ENCODE results near the gene SLC16A5. TPM values are rescaled to one million over a fixed set of nuclear protein-coding genes. Genes with fewer than 3 reads are reported as not detected.
A peak's percentile ranks its signal among the peaks of the same experiment; 100 is the strongest.
"Not testable (repeated sequence)": the region's sequence is repeated elsewhere in the genome, so short reads cannot be mapped to it uniquely, and the experiment has no call there.

SLC16A5 gene
- total and polyA plus RNA-seq, 3 experiments from 2014 or later, result 0.82 to 1.9 (median 1.3) TPM

GRCh38 chr17:75065562-75066151 lies 22.1 kb upstream of the SLC16A5 start:
- H3K27me3 Mint-ChIP-seq, result no peaks in the 10 kb centered on the region
- Histone ChIP-seq H3K4me3 (ENCODE audit: low read length) (no peak overlapping the region), H3K27me3 (ENCODE audit: insufficient read depth, low read length, poor library complexity, severe bottlenecking) (no peaks in the 10 kb centered on the region), H3K9me3 (ENCODE audit: low read length) (no peaks in the 10 kb centered on the region), H3K4me1 (ENCODE audit: insufficient read depth, low read length) (peaks cover 9% of the 10 kb centered on the region), H3K36me3 (ENCODE audit: insufficient read depth, low read length) (peaks cover 28% of the 10 kb centered on the region), H3K27ac (ENCODE audit: low read depth, low read length) (no peak overlapping the region)
- peaks cover 0 to 44% (median 12%) of the 10 kb centered on the region in 3 donors for H3K36me3 Mint-ChIP-seq
- no peak overlapping the region for H3K4me3 Mint-ChIP-seq
- CTCF ChIA-PET, result no interaction called here
- DNase-seq, result no peak
- POLR2A ChIA-PET, result no interaction called here
- H3K9me3 Mint-ChIP-seq, result no peaks in the 10 kb centered on the region
- H3K4me1 Mint-ChIP-seq, result peaks cover 12 to 16% (median 12%) of the 10 kb centered on the region in 3 donors
- H3K27ac Mint-ChIP-seq, result peak overlapping the region in 2 of 8 donors; percentile 54 to 58

- Mint-ChIP-seq H3K4me3 (peak overlapping the region in 2 of 7 donors; percentile 19 to 33), H3K27ac (peak overlapping the region in 4 of 8 donors; percentile 52 to 75 (median 60)), H3K27me3 (no peaks in the 10 kb centered on the region), H3K4me1 (peaks cover 12 to 16% (median 12%) of the 10 kb centered on the region in 3 donors), H3K36me3 (peaks cover 0 to 22% (median 9%) of the 10 kb centered on the region in 3 donors), H3K9me3 (no peaks in the 10 kb centered on the region)
- DNase-seq, result peak in 1 of 5 donors; percentile 28
- no peaks in the 10 kb centered on the region for H3K27me3 ChIP-seq (ENCODE audit: insufficient read depth, low read length, poor library complexity, severe bottlenecking)
- H3K27ac ChIP-seq (ENCODE audit: low read depth, low read length), result no peak overlapping the region
- H3K4me3 ChIP-seq (ENCODE audit: low read length), result peak overlapping the region; percentile 34
- no peaks in the 10 kb centered on the region for H3K9me3 ChIP-seq (ENCODE audit: low read length)
- CTCF ChIA-PET, result interaction anchor here (0.9 to 2.1 kb wide), 4 partner anchors 8 to 55 kb away, joined by 3 to 8 read pairs (median 4); partner anchors contain the start of genes MRPL58 and SLC16A5
- peaks cover 22% of the 10 kb centered on the region for H3K36me3 ChIP-seq (ENCODE audit: insufficient read depth, low read length)
- peaks cover 9% of the 10 kb centered on the region for H3K4me1 ChIP-seq (ENCODE audit: insufficient read depth, low read length)
- POLR2A ChIA-PET, result no interaction called here
These were observed 19.9 kb upstream of the SLC16A5 start for GRCh38 chr17:75067856-75068255.

- Histone ChIP-seq H3K36me3 (ENCODE audit: insufficient read depth, low read length) (peaks cover 13% of the 10 kb centered on the region), H3K9me3 (ENCODE audit: low read length) (no peaks in the 10 kb centered on the region), H3K27ac (ENCODE audit: low read depth, low read length) (no peak overlapping the region), H3K4me1 (ENCODE audit: insufficient read depth, low read length) (peaks cover 9% of the 10 kb centered on the region), H3K27me3 (ENCODE audit: insufficient read depth, low read length, poor library complexity, severe bottlenecking) (no peaks in the 10 kb centered on the region), H3K4me3 (ENCODE audit: low read length) (no peak overlapping the region)
- H3K4me3 Mint-ChIP-seq, result peak overlapping the region in 1 of 7 donors; percentile 37
- ChIA-PET POLR2A (no interaction called here), CTCF (interaction anchor here (1.2 to 2.1 kb wide), 3 partner anchors 9 to 46 kb away, joined by 3 to 8 read pairs (median 7); partner anchors contain the start of gene SLC16A5)
- H3K36me3 Mint-ChIP-seq, result peaks cover 0 to 13% (median 9%) of the 10 kb centered on the region in 3 donors
- no peak for DNase-seq
- H3K27ac Mint-ChIP-seq, result peak overlapping the region in 3 of 8 donors; percentile 8 to 70 (median 45)
- H3K27me3 Mint-ChIP-seq, result no peaks in the 10 kb centered on the region
- H3K9me3 Mint-ChIP-seq, result no peaks in the 10 kb centered on the region
- peaks cover 12 to 16% (median 12%) of the 10 kb centered on the region in 3 donors for H3K4me1 Mint-ChIP-seq
These were observed 19.0 kb upstream of the SLC16A5 start for GRCh38 chr17:75068750-75069149.

DNA sequence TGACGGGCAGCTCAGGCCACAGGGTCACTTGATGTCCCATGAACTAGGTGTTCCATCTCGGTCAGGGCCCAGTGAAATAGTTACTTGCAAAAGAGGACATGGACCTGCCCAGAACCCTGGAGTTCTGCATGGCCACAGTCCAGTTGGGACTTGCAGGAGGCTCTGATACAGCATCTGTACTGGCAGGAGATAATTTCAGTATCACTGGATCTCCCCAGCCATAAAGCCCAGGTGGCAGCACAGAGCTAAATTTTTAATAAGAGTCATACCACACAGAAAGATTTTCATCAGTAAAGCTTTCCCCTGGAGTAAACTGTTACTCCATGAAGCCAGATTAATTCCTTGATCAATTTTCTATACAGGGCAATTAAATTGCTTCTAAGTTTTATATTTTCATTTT lies 18.0 kb upstream of the SLC16A5 start:
- Mint-ChIP-seq H3K36me3 (peaks cover 0 to 3% (median 0%) of the 10 kb centered on the region in 3 donors), H3K27ac (peak overlapping the region in 2 of 8 donors; percentile 15 to 57), H3K9me3 (no peaks in the 10 kb centered on the region), H3K4me3 (no peak overlapping the region), H3K27me3 (no peaks in the 10 kb centered on the region), H3K4me1 (peaks cover 12 to 16% (median 12%) of the 10 kb centered on the region in 3 donors)
- H3K4me1 ChIP-seq (ENCODE audit: insufficient read depth, low read length), result peaks cover 9% of the 10 kb centered on the region
- H3K27ac ChIP-seq (ENCODE audit: low read depth, low read length), result no peak overlapping the region
- H3K27me3 ChIP-seq (ENCODE audit: insufficient read depth, low read length, poor library complexity, severe bottlenecking), result no peaks in the 10 kb centered on the region
- DNase-seq, result no peak
- no peaks in the 10 kb centered on the region for H3K9me3 ChIP-seq (ENCODE audit: low read length)
- ChIA-PET POLR2A (no interaction called here), CTCF (interaction anchor here (0.7 to 2.1 kb wide), 3 partner anchors 10 to 45 kb away, joined by 4 to 8 read pairs (median 7); no protein-coding TSS in a partner anchor)
- H3K4me3 ChIP-seq (ENCODE audit: low read length), result no peak overlapping the region
- H3K36me3 ChIP-seq (ENCODE audit: insufficient read depth, low read length), result peaks cover 2% of the 10 kb centered on the region

DNA sequence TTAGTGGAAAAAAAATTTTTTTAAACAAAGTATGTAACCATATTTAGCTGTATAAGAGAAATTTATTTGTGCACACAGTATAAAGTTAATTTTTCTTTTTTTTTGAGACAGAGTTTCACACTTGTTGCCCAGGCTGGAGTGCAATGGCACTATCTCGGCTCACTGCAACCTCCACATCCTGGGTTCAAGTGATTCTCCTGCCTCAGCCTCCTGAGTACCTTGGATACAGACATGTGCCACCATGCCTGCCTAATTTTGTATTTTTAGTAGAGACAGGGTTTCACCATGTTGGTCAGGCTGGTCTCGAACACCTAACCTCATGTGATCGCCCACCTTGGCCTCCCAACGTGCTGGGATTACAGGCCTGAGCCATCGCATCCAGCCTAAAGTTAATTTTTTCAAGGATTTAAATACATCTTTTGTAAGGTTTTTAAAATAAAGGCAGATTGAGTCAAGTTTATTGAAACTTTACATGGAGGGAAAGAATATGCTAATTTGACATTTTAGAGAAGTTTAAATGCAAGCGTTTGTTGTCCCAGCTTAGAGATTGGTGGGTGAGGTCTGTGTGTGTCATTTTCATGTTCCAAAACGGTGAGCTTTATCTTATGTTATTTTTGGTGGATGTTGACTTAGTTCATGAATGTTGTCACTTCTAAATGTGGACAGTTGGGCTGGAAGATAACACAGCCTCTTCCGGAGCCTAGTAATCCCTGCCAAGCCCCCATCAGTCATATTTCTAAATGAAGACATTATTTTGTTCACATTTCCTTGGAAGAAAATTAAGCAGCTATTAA lies 16.1 kb upstream of the SLC16A5 start:
- POLR2A ChIA-PET, result interaction anchor here (0.6 kb wide), 1 partner anchor 8 kb away, joined by 4 read pairs; no protein-coding TSS in a partner anchor

GRCh38 chr17:75072909-75073308 lies 14.8 kb upstream of the SLC16A5 start:
- not testable (repeated sequence) for H3K27ac ChIP-seq (ENCODE audit: low read depth, low read length); H3K27me3 ChIP-seq (ENCODE audit: insufficient read depth, low read length, poor library complexity, severe bottlenecking); H3K27ac Mint-ChIP-seq; H3K36me3 Mint-ChIP-seq; H3K9me3 ChIP-seq (ENCODE audit: low read length); H3K9me3 Mint-ChIP-seq; H3K27me3 Mint-ChIP-seq; H3K4me1 Mint-ChIP-seq; DNase-seq; H3K36me3 ChIP-seq (ENCODE audit: insufficient read depth, low read length); H3K4me3 Mint-ChIP-seq; H3K4me3 ChIP-seq (ENCODE audit: low read length)
- POLR2A ChIA-PET, result interaction anchor here (0.6 kb wide), 1 partner anchor 26 kb away, joined by 3 read pairs; the partner anchor contains the start of gene KCTD2
- peaks cover 11% of the 10 kb centered on the region for H3K4me1 ChIP-seq (ENCODE audit: insufficient read depth, low read length)
- CTCF ChIA-PET, result interaction anchor here (0.6 to 2.3 kb wide), 4 partner anchors 41 to 133 kb away, joined by 3 to 6 read pairs (median 3); partner anchors contain the start of gene NUP85

More for the DNA sequence above, 16.1 kb upstream of the SLC16A5 start:
- H3K27me3 Mint-ChIP-seq; H3K9me3 Mint-ChIP-seq; H3K4me3 ChIP-seq (ENCODE audit: low read length); H3K9me3 ChIP-seq (ENCODE audit: low read length); H3K36me3 Mint-ChIP-seq; H3K27me3 ChIP-seq (ENCODE audit: insufficient read depth, low read length, poor library complexity, severe bottlenecking); H3K27ac Mint-ChIP-seq; DNase-seq; H3K4me3 Mint-ChIP-seq; H3K36me3 ChIP-seq (ENCODE audit: insufficient read depth, low read length); H3K4me1 ChIP-seq (ENCODE audit: insufficient read depth, low read length): not testable (repeated sequence)
- H3K27ac ChIP-seq (ENCODE audit: low read depth, low read length), result peak overlapping the region; percentile 29
- peaks cover 7 to 11% (median 8%) of the 10 kb centered on the region in 3 donors for H3K4me1 Mint-ChIP-seq
- CTCF ChIA-PET, result interaction anchor here (0.9 to 2.3 kb wide), 3 partner anchors 42 to 57 kb away, joined by 3 to 6 read pairs (median 3); no protein-coding TSS in a partner anchor

- DNase-seq, result no peak
- H3K4me3 Mint-ChIP-seq, result no peak overlapping the region
- H3K4me1 Mint-ChIP-seq, result peaks cover 3 to 11% (median 4%) of the 10 kb centered on the region in 3 donors
- H3K4me3 ChIP-seq (ENCODE audit: low read length), result no peak overlapping the region
- peaks cover 15% of the 10 kb centered on the region for H3K4me1 ChIP-seq (ENCODE audit: insufficient read depth, low read length)
- no peaks in the 10 kb centered on the region for H3K9me3 ChIP-seq (ENCODE audit: low read length)
- POLR2A ChIA-PET, result interaction anchor here (0.6 kb wide), 1 partner anchor 26 kb away, joined by 3 read pairs; the partner anchor contains the start of gene KCTD2
- CTCF ChIA-PET, result interaction anchor here (1.1 to 2.3 kb wide), 2 partner anchors 41 to 128 kb away, joined by 3 to 6 read pairs; no protein-coding TSS in a partner anchor
- no peaks in the 10 kb centered on the region for H3K27me3 Mint-ChIP-seq
- no peaks in the 10 kb centered on the region for H3K36me3 ChIP-seq (ENCODE audit: insufficient read depth, low read length)
- no peak overlapping the region for H3K27ac ChIP-seq (ENCODE audit: low read depth, low read length)
- no peak overlapping the region for H3K27ac Mint-ChIP-seq
- H3K36me3 Mint-ChIP-seq, result no peaks in the 10 kb centered on the region
- no peaks in the 10 kb centered on the region for H3K9me3 Mint-ChIP-seq
- no peaks in the 10 kb centered on the region for H3K27me3 ChIP-seq (ENCODE audit: insufficient read depth, low read length, poor library complexity, severe bottlenecking)
These were observed 14.1 kb upstream of the SLC16A5 start for GRCh38 chr17:75073618-75074047.
